Activated CD8-positive, alpha-beta memory T cell treated with anti-CD3 and anti-CD28 coated beads for 4 hours (primary cell): ENCODE results near the gene PREB.
A peak's percentile ranks its signal among the peaks of the same experiment; 100 is the strongest.
"Not testable (repeated sequence)": the region's sequence is repeated elsewhere in the genome, so short reads cannot be mapped to it uniquely, and the experiment has no call there.

ENCODE experiments used
- DNase-seq, 2 donors: peaks; one replicate each; pipeline ENCODE4 v3.0.0-alpha.2; 2020; ENCODE audit warnings: low read depth in 2 of 2

Gene PREB

GRCh38 chr2:27127883-27128667 is 6.4 kb downstream of the PREB start:
- no peak for DNase-seq

- no peak for DNase-seq
These were observed 8.2 kb downstream of the PREB start for GRCh38 chr2:27126252-27126710.

- no peak for DNase-seq
These were observed 9.3 kb downstream of the PREB start for GRCh38 chr2:27125104-27125503.

- peak; percentile 28 to 40 for DNase-seq
These were observed 10.9 kb downstream of the PREB start, which contains the start of gene ABHD1 for GRCh38 chr2:27123302-27124150. ABHD1 (plus strand) TSS chr2:27123815; CDS start chr2:27123949, 134 bp downstream.

- DNase-seq, result no peak
These were observed 11.6 kb downstream of the PREB start for GRCh38 chr2:27122791-27123190.

GRCh38 chr2:27121906-27122305 is 12.5 kb downstream of the PREB start:
- no peak for DNase-seq

- DNase-seq, result not testable (repeated sequence)
These were observed 15.1 kb downstream of the PREB start for GRCh38 chr2:27119330-27119670.

GRCh38 chr2:27118525-27119329 is 15.7 kb downstream of the PREB start, which contains the start of gene CGREF1:
CGREF1 (minus strand) TSS chr2:27119128; CDS start chr2:27104366, 14,762 bp downstream.
- no peak for DNase-seq

GRCh38 chr2:27117995-27118524 is 16.4 kb downstream of the PREB start:
- no peak for DNase-seq

- DNase-seq, result no peak
These were observed 18.9 kb downstream of the PREB start for GRCh38 chr2:27115519-27115918.

- DNase-seq, result not testable (repeated sequence)
These were observed 22.9 kb downstream of the PREB start for GRCh38 chr2:27111392-27112078.

GRCh38 chr2:27110603-27111352 is 23.7 kb downstream of the PREB start:
- DNase-seq, result not testable (repeated sequence)

- no peak for DNase-seq
These were observed 25.4 kb downstream of the PREB start for GRCh38 chr2:27109083-27109482.

GRCh38 chr2:27108221-27108620 is 26.2 kb downstream of the PREB start:
- no peak for DNase-seq

GRCh38 chr2:27105981-27106380 is 28.5 kb downstream of the PREB start:
- no peak for DNase-seq

- DNase-seq, result no peak
These were observed 32.1 kb downstream of the PREB start for GRCh38 chr2:27102329-27102728.

- no peak for DNase-seq
These were observed 34.4 kb downstream of the PREB start for GRCh38 chr2:27100036-27100435.

- DNase-seq, result no peak
These were observed 35.0 kb downstream of the PREB start for GRCh38 chr2:27099334-27099955.

- DNase-seq, result no peak
These were observed 37.1 kb downstream of the PREB start for GRCh38 chr2:27097341-27097740.
